GM10847 (cell line): Measurements from ENCODE around the gene PGRMC1.

Source experiments
- POLR2A ChIP-seq: IDR thresholded peaks from 2 replicates; pipeline ENCODE4 v1.6.1; 2011; ENCODE audit not compliant: insufficient read length; ENCODE audit errors: extremely low read depth

Gene PGRMC1

GRCh38 chrX:119230850-119231249 is 5.2 kb upstream of the PGRMC1 start:
- TF ChIP-seq POLR2A, result no peak

- no peak for TF ChIP-seq POLR2A
These were observed 4.1 kb upstream of the PGRMC1 start for GRCh38 chrX:119231936-119232445.

DNA sequence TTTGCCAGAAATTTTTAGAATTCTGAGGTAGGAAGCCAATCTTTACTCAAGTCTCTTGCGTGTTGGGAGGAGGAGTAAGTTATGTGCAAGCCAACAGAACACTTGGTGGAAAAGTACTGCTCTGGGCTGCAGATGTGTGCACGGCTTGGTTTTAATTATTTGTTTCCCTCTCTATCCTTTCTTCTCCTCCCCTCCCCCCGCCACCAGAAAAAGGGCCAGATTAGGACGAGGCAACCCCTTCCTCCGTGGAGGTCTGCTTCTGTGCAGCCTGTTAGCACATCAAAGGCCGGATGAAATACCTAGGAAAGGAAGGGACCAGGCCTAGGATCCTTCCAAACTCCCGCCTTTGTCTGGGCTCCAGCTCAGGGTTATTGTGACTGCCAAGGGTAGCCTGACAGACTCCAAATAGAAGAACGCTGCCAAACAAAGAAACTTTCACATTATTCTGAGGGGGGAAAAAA is 1.0 kb upstream of the PGRMC1 start:
- TF ChIP-seq POLR2A, result no peak

GRCh38 chrX:119236623-119237561 is 807 bp downstream of the PGRMC1 start:
- TF ChIP-seq POLR2A, result no peak

- no peak for TF ChIP-seq POLR2A
These were observed 1.5 kb downstream of the PGRMC1 start for GRCh38 chrX:119237562-119237942.

GRCh38 chrX:119238557-119238956 is 2.5 kb downstream of the PGRMC1 start:
- TF ChIP-seq POLR2A, result no peak

GRCh38 chrX:119240356-119240755 is 4.3 kb downstream of the PGRMC1 start:
- TF ChIP-seq POLR2A, result no peak

DNA sequence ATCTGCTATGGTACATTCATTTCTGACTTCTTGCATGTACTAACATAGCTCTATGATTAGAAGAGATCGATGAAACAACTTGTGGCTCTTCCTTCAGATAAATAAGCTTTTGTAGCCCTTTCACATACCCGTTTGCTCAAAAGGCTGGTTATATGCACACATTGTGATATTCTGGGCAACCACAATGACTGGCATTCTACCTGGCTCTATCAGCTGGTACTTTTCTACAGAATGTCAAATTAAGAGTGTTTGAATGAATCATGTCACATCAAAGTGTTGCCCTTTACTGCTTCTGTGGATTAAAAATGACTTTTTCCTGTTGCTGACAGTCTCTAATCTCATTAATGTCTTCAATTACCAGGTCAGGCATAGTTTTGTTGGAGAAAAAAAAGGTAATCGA is 11.6 kb downstream of the PGRMC1 start:
- TF ChIP-seq POLR2A, result no peak

- no peak for TF ChIP-seq POLR2A
These were observed 13.8 kb downstream of the PGRMC1 start for GRCh38 chrX:119249891-119250290.

GRCh38 chrX:119251386-119251785 is 15.3 kb downstream of the PGRMC1 start:
- no peak for TF ChIP-seq POLR2A

GRCh38 chrX:119252716-119253115 is 16.6 kb downstream of the PGRMC1 start:
- TF ChIP-seq POLR2A, result no peak

DNA sequence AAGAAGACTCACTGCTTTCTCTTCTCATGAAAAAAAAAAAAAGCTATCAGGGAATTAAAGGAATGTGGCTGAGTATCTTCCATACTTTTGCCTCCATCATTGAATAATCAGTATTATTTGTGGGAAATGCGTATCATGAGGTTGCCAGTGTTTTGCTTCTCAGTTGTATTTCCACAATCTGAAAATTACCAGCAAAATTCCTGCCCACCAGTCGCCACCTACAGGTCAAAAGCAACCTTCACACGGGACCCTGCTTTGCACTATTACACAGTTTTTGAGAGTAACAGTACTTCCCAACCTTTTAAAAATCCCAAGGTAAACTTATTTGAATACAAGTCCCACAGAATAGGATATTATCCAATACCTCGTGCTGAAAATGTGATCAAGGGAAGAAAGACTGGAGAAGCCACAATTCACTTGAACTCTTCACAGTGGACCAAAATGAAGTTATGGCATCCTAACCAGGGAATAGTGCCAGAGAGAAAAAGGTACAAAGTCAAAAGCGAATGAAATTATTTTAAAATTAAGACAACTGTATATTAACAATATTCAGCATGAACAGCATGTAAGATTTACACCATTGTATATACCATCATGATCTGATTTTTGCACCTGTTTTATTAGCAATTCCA is 30.4 kb downstream of the PGRMC1 start:
- TF ChIP-seq POLR2A, result no peak

GRCh38 chrX:119272882-119273419 is 36.9 kb downstream of the PGRMC1 start:
- no peak for TF ChIP-seq POLR2A

DNA sequence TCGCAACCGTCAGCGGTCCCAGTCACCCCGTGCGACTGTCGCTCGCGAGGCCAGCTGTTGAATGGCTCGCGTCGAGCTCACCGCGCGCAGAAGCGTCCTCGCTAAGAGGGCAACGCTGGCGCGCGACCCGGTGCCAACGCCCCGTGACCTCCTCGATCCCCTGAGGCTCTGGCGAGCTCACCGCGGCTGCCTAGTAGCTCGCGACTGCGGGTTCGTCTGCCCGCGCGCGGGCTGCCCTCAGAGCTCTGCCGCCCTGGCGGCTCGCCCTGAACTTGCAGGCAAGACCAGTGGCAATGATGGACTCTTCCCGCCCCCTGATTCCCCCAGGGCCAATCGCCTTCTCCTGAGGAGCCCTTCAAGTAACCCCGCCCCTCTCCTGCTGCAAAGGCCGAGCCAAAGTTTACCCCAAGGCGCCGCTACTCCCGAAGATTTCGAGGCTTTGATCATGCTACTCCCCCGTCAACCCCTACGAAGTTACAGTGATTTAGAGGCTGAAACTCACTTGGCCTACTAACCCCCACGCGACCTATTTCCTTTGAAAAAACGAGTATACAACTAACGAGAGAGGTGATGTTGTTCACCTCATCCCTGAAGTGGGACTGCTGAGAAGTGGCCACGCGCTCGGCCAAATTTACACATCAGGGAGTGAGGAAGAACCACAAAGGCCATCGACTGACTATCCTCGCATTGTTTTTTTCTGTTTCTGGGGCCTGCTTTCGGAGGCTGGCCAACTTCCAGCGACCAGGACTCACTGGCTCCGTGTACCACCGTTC is 37.5 kb downstream of the PGRMC1 start:
- TF ChIP-seq POLR2A, result no peak

GRCh38 chrX:119288890-119289393 is 52.9 kb downstream of the PGRMC1 start:
- TF ChIP-seq POLR2A, result no peak
